ENCODE measurements around the gene MCAT.

- no peak for TF ChIP-seq CTCF (optimal IDR thresholded peaks at IDR 0.05 in 1 of 3, IDR thresholded peaks at IDR 0.05 in 1 of 3, conservative IDR thresholded peaks at IDR 0.05 in 1 of 3; ENCODE audit: extremely low read depth in 1 of 3, insufficient read depth in 2 of 3, low read length in 3 of 3)
- no peak for TF ChIP-seq EZH2 (IDR thresholded peaks at IDR 0.05; ENCODE audit: low read length)
These were observed 40.5 kb upstream of the MCAT start for GRCh38 chr22:43183496-43184277.
